Type B pancreatic cell (in vitro differentiated cells): ENCODE results near the gene EXOC4. TPM values are rescaled to one million over a fixed set of nuclear protein-coding genes. Genes with fewer than 3 reads are reported as not detected.

Experiments
- DNase-seq: peaks from one replicate; pipeline ENCODE4 v3.0.0; 2021; ENCODE audit warnings: mixed read lengths; ENCODE audit not compliant: unreplicated experiment; ENCODE audit errors: extremely low spot score
- H3K27ac Mint-ChIP-seq: 2 replicates; pipeline ENCODE4 v1.8.0; 2021; ENCODE audit warnings: mild to moderate bottlenecking, mixed read lengths
- H3K27me3 Mint-ChIP-seq: 2 replicates; pipeline ENCODE4 v1.8.0; 2021; ENCODE audit warnings: mixed read lengths
- H3K36me3 Mint-ChIP-seq: 2 replicates; pipeline ENCODE4 v1.8.0; 2021; ENCODE audit warnings: mixed read lengths
- H3K4me1 Mint-ChIP-seq: one replicate; pipeline ENCODE4 v1.8.0; 2021; ENCODE audit warnings: mixed read lengths; ENCODE audit not compliant: unreplicated experiment
- H3K4me3 Mint-ChIP-seq: 2 replicates; pipeline ENCODE4 v1.8.0; 2021; ENCODE audit warnings: mild to moderate bottlenecking, mixed read lengths
- H3K9me3 Mint-ChIP-seq: 2 replicates; pipeline ENCODE4 v1.8.0; 2021; ENCODE audit warnings: mixed read lengths
- total RNA-seq: library from RNA; stranded (reverse); gene quantifications from 2 replicates; pipeline ENCODE4 v1.2.1, GENCODE V29; 2021; ENCODE audit warnings: low replicate concordance
- TF ChIP-seq, protein P1 (sequence below): fragments of 200-600 bp; sonication (generic); conservative IDR thresholded peaks from 2 replicates; pipeline ENCODE4 v1.5.0; 2021; ENCODE audit warnings: antibody characterized with exemption, mild to moderate bottlenecking

The EXOC4 gene
- total RNA-seq, 1 donor from 2014 or later: 95.5 TPM

DNA sequence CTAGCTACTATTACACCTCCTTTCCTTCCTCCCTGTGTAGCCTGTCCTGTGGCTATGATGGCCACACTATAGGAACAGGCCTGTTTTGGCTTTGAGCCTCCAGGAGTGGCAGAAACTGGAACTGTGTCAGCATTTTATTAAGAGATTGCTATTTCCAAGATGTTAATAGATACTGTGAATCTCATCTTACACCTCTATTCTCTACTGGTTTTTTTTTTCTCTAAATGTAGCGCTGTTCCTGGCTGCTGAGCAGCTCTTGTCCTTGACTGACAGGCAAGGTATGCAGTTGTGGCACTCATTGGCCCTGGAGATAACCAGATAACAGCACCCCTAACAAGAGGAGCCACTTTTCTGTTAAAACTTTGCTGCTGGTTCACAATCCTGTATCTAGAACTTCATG is 119.5 kb downstream of the EXOC4 start:
- DNase-seq: no peak
- H3K9me3 Mint-ChIP-seq: no peaks in the 10 kb centered on the region
- H3K36me3 Mint-ChIP-seq: peaks cover 4% of the 10 kb centered on the region
- H3K4me1 Mint-ChIP-seq: peaks cover 3% of the 10 kb centered on the region
- no peak overlapping the region for H3K4me3 Mint-ChIP-seq
- H3K27me3 Mint-ChIP-seq: no peaks in the 10 kb centered on the region
- H3K27ac Mint-ChIP-seq: no peak overlapping the region
- TF ChIP-seq, protein P1, sequence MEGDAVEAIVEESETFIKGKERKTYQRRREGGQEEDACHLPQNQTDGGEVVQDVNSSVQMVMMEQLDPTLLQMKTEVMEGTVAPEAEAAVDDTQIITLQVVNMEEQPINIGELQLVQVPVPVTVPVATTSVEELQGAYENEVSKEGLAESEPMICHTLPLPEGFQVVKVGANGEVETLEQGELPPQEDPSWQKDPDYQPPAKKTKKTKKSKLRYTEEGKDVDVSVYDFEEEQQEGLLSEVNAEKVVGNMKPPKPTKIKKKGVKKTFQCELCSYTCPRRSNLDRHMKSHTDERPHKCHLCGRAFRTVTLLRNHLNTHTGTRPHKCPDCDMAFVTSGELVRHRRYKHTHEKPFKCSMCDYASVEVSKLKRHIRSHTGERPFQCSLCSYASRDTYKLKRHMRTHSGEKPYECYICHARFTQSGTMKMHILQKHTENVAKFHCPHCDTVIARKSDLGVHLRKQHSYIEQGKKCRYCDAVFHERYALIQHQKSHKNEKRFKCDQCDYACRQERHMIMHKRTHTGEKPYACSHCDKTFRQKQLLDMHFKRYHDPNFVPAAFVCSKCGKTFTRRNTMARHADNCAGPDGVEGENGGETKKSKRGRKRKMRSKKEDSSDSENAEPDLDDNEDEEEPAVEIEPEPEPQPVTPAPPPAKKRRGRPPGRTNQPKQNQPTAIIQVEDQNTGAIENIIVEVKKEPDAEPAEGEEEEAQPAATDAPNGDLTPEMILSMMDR: no peak

DNA sequence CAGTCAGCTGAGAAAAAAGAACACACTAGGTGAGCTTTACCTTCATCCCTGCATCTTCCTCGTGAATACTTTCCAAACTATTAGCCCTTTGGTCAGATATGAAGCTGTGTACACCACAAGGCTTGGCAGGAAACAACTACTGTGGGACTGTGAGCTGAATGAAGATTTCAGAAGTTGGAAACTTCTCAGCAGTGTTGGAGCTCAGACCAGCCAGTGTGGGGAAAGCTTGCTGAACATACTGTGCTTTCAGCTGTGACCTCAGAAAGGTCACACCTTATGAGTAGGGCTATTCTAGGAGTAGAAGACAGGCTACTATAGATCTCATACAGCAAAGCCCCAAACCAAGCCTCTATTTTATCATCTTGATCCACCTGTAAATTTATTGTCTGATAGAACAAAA is 123.6 kb downstream of the EXOC4 start:
- Mint-ChIP-seq H3K27me3 (no peaks in the 10 kb centered on the region), H3K9me3 (no peaks in the 10 kb centered on the region), H3K4me3 (no peak overlapping the region), H3K36me3 (peaks cover 4% of the 10 kb centered on the region), H3K4me1 (no peaks in the 10 kb centered on the region), H3K27ac (no peak overlapping the region)
- TF ChIP-seq, protein P1: no peak
- DNase-seq: no peak

DNA sequence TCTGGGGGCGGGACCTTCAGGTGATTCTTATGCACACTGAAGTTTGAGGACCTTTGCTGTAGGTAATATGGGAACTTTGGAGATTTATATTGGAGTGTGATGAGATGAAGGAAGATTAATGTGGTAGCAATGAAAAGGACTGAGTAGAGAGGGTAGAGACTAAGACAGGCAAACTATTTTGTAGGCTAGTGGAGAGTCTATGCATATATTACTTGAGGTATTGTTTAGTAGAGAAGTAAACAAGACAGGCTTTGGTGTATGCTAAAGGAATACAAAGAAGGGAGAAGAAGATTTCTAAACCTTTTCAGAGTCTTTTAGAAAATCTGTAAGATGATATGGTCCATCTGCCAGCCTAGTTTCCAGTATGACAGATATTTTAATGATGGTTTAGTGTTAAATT is 129.1 kb downstream of the EXOC4 start:
- no peaks in the 10 kb centered on the region for H3K9me3 Mint-ChIP-seq
- no peak overlapping the region for H3K27ac Mint-ChIP-seq
- no peaks in the 10 kb centered on the region for H3K27me3 Mint-ChIP-seq
- H3K36me3 Mint-ChIP-seq: no peaks in the 10 kb centered on the region
- TF ChIP-seq, protein P1: no peak
- H3K4me3 Mint-ChIP-seq: no peak overlapping the region
- H3K4me1 Mint-ChIP-seq: no peaks in the 10 kb centered on the region
- DNase-seq: no peak

DNA sequence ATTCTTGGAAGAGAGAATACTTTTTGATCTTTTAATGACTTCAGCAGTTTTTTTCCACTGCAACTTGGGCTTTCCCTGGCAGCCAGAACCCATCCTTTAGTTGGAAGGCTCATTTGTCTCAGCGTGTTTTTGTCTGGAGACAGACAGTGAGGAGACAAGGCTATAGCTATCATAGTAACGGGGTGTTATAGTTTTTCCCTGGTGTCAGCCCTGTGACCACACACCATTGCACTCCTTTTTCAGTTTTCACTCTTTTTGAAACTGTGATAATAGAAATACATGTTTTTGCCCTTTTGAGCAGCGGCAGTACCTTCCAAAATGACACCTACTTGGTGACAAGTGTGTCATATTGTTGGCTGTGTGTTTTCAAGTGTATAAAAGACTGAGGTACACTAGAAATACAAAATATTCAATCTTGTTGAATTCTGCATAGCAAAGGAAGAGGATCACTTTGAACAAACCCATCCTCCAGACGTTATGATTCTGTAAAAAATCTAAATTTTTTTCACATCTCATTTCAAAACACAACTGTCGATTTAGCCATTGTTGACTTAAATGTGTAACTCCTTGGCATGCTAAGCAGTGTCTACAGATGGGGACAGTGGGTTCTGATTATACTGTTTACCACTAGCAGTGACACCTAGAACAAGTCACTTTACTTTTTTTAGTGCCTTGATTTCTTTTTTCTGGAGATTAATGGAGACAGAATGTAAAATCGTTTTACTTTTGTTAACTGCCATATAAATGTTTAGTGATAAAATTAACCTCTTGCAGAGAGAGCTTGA is 130.1 kb downstream of the EXOC4 start:
- no peak for DNase-seq
- no peaks in the 10 kb centered on the region for H3K9me3 Mint-ChIP-seq
- no peaks in the 10 kb centered on the region for H3K4me1 Mint-ChIP-seq
- TF ChIP-seq, protein P1: no peak
- H3K36me3 Mint-ChIP-seq: no peaks in the 10 kb centered on the region
- H3K27ac Mint-ChIP-seq: no peak overlapping the region
- H3K4me3 Mint-ChIP-seq: no peak overlapping the region
- no peaks in the 10 kb centered on the region for H3K27me3 Mint-ChIP-seq

DNA sequence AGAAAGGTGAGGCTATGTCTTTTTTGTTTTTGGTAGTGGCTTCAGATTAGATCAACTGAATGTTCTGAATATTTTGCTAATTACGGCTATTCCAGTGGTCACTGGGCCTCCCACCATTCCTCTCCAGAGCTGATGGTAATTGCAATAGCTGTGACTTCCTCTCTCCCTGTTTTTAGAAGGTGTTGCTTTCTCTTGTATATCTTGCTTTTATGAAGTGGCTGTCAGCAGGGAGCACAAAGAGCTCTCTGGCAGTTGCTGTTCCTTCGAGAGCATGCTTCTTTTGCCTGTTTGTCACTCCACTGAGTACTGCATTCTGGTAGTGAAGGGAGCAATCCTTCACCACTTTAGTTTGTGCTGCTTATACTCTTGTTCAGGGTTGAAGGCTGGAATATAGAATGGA is 133.3 kb downstream of the EXOC4 start:
- peaks cover 9% of the 10 kb centered on the region for H3K36me3 Mint-ChIP-seq
- DNase-seq: no peak
- H3K4me1 Mint-ChIP-seq: no peaks in the 10 kb centered on the region
- TF ChIP-seq, protein P1: no peak
- H3K4me3 Mint-ChIP-seq: no peak overlapping the region
- H3K9me3 Mint-ChIP-seq: no peaks in the 10 kb centered on the region
- H3K27ac Mint-ChIP-seq: no peak overlapping the region
- no peaks in the 10 kb centered on the region for H3K27me3 Mint-ChIP-seq
